Fibroblast of upper back skin (primary cell): ENCODE data around the gene SLC9A3.

Experiments
- DNase-seq: peaks from one replicate; pipeline ENCODE4 v3.0.0-alpha.2; 2013

Gene SLC9A3

GRCh38 chr5:502325-503079 is 21.7 kb downstream of the SLC9A3 start:
- no peak for DNase-seq

- no peak for DNase-seq
These were observed 22.4 kb downstream of the SLC9A3 start for GRCh38 chr5:501831-502184.

GRCh38 chr5:501105-501830 is 23.0 kb downstream of the SLC9A3 start:
- DNase-seq = no peak

GRCh38 chr5:500491-500890 is 23.8 kb downstream of the SLC9A3 start:
- DNase-seq = no peak

- no peak for DNase-seq
These were observed 24.7 kb downstream of the SLC9A3 start for GRCh38 chr5:499233-500209.

- DNase-seq = no peak
These were observed 26.3 kb downstream of the SLC9A3 start for GRCh38 chr5:497871-498509.

- no peak for DNase-seq
These were observed 27.1 kb downstream of the SLC9A3 start for GRCh38 chr5:497090-497700.

GRCh38 chr5:496028-496427 is 28.2 kb downstream of the SLC9A3 start:
- no peak for DNase-seq

- DNase-seq = no peak
These were observed 29.5 kb downstream of the SLC9A3 start for GRCh38 chr5:494667-495255.

GRCh38 chr5:493758-494157 is 30.5 kb downstream of the SLC9A3 start:
- DNase-seq = no peak

GRCh38 chr5:493119-493701 is 31.0 kb downstream of the SLC9A3 start:
- DNase-seq = no peak

GRCh38 chr5:492314-492893 is 31.8 kb downstream of the SLC9A3 start:
- DNase-seq = no peak

- DNase-seq = no peak
These were observed 32.4 kb downstream of the SLC9A3 start for GRCh38 chr5:491856-492155.

- DNase-seq = no peak
These were observed 33.0 kb downstream of the SLC9A3 start for GRCh38 chr5:491119-491855.

- DNase-seq = no peak
These were observed 33.8 kb downstream of the SLC9A3 start for GRCh38 chr5:490116-491106.

GRCh38 chr5:489689-490080 is 34.6 kb downstream of the SLC9A3 start:
- no peak for DNase-seq

GRCh38 chr5:488744-489688 is 35.2 kb downstream of the SLC9A3 start:
- DNase-seq = no peak

GRCh38 chr5:488241-488640 is 36.0 kb downstream of the SLC9A3 start:
- no peak for DNase-seq
